NK-92 (cell line): ENCODE results near the gene FSTL3.
"Not testable (repeated sequence)": the region's sequence is repeated elsewhere in the genome, so short reads cannot be mapped to it uniquely, and the experiment has no call there.

Experiments used
- DNase-seq: peaks from one replicate; lab custom pipeline; 2025; ENCODE audit not compliant: unreplicated experiment; lab: John Stamatoyannopoulos, UW

Gene FSTL3

GRCh38 chr19:676339-677105 lies at the start of gene FSTL3:
FSTL3 (plus strand) TSS chr19:676392; CDS start chr19:676424, 32 bp downstream.
- DNase-seq: no peak

GRCh38 chr19:626566-626965 lies 49.6 kb upstream of the FSTL3 start:
- not testable (repeated sequence) for DNase-seq

- no peak for DNase-seq
These were observed 48.0 kb upstream of the FSTL3 start for GRCh38 chr19:628168-628567.

- DNase-seq: not testable (repeated sequence)
These were observed 46.7 kb upstream of the FSTL3 start for GRCh38 chr19:629515-629914.

GRCh38 chr19:629961-630714 lies 46.1 kb upstream of the FSTL3 start:
- DNase-seq: no peak

- DNase-seq: no peak
These were observed 43.6 kb upstream of the FSTL3 start for GRCh38 chr19:632579-633067.

- DNase-seq: peak; percentile 76
These were observed 43.0 kb upstream of the FSTL3 start, which contains the start of gene POLRMT for GRCh38 chr19:633068-633785. POLRMT (minus strand) TSS chr19:633537; CDS start chr19:633512, 25 bp downstream.

GRCh38 chr19:633786-634639 lies 42.2 kb upstream of the FSTL3 start:
- no peak for DNase-seq

- DNase-seq: no peak
These were observed 41.1 kb upstream of the FSTL3 start for GRCh38 chr19:634975-635652.

GRCh38 chr19:638906-639252 lies 37.3 kb upstream of the FSTL3 start:
- no peak for DNase-seq

GRCh38 chr19:639253-640160 lies 36.7 kb upstream of the FSTL3 start, which contains the start of gene FGF22:
FGF22 (plus strand) TSS chr19:639879; CDS start chr19:639926, 47 bp downstream.
- peak; percentile 67 for DNase-seq

- no peak for DNase-seq
These were observed 36.0 kb upstream of the FSTL3 start for GRCh38 chr19:640161-640558.

- no peak for DNase-seq
These were observed 35.5 kb upstream of the FSTL3 start for GRCh38 chr19:640606-641189.

GRCh38 chr19:641702-642101 lies 34.5 kb upstream of the FSTL3 start:
- DNase-seq: no peak

- DNase-seq: no peak
These were observed 33.1 kb upstream of the FSTL3 start for GRCh38 chr19:642767-643727.

GRCh38 chr19:643736-644135 lies 32.5 kb upstream of the FSTL3 start:
- DNase-seq: no peak

GRCh38 chr19:644363-644762 lies 31.8 kb upstream of the FSTL3 start:
- no peak for DNase-seq
